NCI-H510A treated with DMSO at 0.1 percent for 48 hours (cell line): ENCODE results near the gene EDC3.
A peak's percentile ranks its signal among the peaks of the same experiment; 100 is the strongest.

Source experiments
- DNase-seq: peaks from one replicate; lab custom pipeline; 2025; lab: John Stamatoyannopoulos, UW

The EDC3 gene

DNA sequence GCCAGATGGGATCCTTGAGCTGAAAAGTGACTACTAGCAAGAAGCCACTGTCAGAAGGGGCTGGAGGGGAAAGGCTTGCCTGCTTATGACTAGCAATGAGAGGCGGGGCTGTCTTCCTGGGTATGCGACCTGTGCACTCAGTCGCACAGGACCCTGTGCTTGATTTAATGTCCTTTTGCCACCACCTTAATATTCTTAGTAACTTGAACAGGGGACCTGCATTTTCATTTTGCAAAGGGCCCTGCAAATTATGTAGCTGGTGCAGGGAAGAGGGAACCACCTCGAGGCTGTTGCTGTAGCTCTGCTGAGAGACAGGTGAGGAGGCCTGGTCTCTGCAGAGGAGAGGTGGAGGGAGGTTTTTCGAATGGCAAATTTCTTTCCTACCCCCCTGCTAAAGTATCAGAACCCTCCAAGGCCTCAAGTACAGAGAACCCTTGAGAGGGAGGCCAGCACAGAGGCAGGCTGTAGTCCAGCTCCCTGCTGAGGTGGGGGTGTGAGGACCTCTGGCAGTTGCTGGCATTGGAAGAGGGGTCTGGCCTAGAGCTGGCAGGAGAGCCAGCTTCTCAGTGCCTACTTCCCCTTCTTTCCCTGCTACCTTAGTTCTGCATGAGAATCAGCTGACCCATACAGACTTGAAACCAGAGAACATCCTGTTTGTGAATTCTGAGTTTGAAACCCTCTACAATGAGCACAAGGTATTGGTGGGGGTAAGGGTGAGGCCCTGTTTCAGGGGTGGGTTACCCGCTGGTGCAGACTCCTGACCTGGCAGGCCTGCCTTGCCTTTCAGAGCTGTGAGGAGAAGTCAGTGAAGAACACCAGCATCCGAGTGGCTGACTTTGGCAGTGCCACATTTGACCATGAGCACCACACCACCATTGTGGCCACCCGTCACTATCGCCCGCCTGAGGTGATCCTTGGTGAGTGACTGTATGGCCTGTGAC is 68.8 kb downstream of the EDC3 start:
- DNase-seq: no peak

DNA sequence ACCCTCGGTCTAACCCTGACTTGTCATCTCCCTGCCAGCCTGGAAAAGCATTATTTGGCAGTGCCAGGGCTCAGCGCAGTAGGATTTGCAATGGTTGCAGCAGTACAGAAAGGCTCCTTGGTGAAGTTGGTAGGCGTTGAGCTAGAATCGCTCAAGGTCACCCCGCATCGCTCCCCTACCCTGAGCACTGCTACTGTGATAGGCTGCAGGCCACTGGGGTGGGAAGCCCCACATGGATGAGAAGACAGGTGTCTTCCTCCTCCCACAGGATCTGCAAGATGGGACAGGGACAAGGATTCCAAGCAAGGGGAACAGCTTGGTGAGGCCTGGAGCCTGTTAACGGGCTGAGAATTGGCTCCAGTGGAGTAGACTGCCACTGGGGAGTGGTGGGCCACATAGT is 69.5 kb downstream of the EDC3 start:
- no peak for DNase-seq

DNA sequence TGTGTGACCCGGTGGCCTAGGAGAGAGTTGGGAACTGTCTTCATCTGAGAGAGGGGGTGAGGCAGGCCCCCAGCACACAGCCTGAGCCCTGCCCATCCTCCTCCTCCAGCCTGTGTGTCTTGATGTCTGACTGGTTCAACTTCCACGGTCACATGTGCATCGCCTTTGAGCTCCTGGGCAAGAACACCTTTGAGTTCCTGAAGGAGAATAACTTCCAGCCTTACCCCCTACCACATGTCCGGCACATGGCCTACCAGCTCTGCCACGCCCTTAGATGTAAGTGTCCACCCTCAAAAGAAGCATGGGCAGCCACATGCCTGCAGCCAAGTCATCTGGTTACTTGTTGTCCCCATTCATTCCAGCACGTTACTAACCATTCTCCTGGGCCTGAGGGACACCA is 70.1 kb downstream of the EDC3 start:
- DNase-seq: no peak

DNA sequence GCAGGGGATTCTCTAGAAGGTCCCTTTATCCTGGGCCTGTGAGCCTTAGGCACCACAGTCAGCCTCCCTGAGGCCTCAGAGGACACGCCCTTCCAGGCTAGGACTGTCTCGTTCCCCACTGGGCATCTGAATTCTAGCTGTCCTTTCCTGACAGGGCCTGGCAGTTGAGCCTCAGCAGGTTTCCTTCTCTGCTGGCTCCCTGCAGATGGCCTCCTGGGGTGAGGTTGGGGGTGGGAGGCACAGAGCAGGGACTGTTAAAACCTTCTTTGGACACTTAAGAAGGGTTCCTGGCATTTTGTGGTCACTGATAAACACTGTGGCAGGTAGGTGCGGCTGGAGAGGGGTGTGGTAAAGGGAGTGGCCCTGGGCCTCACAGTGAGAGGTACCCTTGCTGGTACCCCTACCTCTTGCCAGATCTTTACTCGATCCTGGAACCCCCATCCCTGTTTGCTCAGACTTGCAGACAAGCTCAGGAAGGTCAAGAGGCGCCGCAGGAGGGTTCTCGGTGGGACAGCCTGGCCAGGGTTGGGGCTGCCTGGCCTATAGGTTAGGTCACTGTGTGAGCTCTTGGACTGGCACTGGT is 71.7 kb downstream of the EDC3 start:
- no peak for DNase-seq

DNA sequence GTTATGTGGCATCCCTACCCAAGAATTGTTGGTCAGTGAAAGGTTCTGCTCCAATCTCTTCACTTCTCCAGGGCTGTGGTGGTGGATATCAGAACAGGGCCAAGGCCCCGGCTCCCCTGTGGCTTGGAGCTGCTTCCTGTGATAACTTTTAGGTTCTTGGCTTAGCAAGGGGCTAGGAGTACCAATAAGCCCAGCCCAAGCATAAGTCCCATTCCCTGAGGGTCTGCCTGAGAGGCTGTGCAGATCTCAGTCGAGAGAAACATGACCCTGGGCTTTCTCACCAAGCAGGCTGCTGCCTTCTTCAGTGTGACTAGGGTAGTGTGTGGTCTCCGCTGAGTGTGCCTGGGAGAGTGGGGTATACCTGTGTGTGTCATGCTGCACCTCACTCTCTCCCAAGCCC is 73.1 kb downstream of the EDC3 start:
- no peak for DNase-seq

DNA sequence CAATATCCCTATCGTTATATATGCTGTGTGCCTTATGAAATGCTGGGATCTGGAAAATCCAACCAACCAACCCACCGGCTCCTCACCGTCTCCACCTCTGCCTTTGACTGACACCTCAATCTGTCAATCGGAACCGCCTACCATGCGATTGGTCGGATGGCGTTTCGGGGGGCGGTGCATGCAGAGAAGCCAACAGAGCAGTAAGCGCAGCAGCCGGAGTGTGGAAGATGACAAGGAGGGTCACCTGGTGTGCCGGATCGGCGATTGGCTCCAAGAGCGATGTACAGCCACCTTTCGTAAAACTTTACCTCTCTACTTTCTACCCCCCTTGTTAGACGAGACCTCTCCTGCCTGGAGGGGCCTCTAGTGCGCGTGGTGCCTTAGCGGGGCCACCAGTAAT is 73.9 kb downstream of the EDC3 start:
- DNase-seq: no peak

DNA sequence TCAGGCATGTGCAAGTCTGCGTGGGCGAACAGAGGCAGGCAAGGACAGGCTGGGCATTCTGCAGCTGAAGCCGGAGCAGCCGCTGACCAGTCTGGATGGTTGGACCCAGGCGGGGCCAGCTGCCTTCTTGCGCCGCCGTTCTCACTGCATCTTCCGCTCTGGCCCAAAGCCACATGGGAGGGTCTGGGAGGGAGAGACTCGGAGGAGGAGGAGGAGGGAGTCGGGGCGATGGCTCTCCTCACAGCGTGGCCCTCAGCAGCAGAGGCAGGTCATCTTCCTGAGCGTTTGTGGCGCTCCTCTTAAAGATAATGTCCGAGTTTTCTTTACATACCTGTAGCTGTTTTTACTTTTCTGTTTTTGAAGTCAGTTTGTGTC is 74.3 kb downstream of the EDC3 start:
- DNase-seq: no peak

DNA sequence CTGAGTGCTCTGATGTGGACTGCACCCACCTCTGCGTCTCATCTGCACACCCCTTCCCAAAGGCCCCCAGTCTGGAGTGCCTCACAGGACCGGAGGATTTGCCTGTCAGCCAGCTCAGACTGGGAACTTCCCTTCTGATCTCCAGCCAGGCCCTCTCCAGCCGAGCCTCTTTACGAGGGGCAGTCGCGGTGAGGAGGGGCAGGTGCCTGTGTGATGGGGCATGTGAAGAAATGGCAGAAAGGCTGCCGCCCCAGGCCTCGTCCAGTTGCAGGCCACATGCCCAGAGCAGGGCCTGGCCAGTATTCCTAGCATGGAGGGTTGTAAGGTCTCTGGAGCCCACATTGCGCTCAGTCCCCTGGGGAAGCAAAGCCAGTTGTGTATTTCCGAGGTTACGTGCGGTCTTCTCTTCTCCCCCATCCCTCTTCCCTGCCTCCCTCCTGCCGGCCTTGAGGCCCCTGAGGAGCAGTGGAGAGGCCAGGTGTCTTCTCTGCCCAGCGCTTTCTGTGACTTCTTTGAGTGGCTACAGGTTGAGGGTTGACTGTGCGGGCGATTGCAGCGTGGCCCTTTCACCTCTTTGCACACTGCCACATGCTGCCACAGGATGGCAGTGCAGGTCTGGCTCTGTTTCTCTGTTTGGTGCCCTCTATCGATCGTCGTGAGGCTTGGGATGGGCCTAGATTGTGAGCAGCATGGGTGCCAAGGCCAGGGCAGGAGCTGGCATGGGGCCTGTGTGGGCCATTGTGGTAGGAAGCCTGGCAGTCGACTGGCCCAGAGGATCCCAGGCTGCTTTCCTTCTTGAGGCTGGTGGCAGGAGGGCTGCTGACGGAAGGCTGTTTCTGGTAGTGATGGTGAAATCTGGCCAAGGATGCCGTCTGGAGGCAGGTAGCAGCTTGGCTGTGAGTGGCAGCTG is 74.9 kb downstream of the EDC3 start:
- DNase-seq: peak; percentile 73

DNA sequence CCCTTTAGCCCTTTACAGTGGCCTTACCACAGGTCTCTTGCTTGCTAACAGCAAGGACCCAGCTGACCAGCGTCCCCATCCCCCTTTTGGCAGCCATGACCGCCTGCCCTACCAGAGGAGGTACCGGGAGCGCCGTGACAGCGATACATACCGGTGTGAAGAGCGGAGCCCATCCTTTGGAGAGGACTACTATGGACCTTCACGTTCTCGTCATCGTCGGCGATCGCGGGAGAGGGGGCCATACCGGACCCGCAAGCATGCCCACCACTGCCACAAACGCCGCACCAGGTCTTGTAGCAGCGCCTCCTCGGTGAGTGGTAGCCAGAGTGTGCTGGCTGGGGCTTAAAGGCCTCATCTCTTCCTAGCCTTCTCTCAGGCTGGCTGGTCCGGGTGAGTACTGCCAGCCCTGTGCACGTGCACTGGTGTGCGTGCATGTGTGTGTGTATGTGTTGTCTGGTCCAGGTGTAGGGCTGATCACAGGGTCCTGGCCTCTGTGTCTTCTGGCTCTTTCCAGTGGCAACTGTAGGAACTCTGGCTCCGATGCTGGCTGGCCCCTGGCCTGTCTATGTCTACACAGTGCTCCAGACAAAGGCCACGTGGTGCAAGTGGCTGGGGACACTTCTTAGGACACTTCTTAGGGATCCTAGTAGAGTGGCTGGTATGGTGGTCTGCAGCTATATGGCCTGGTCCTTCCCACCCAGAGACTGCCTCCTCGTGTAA is 75.7 kb downstream of the EDC3 start:
- no peak for DNase-seq

DNA sequence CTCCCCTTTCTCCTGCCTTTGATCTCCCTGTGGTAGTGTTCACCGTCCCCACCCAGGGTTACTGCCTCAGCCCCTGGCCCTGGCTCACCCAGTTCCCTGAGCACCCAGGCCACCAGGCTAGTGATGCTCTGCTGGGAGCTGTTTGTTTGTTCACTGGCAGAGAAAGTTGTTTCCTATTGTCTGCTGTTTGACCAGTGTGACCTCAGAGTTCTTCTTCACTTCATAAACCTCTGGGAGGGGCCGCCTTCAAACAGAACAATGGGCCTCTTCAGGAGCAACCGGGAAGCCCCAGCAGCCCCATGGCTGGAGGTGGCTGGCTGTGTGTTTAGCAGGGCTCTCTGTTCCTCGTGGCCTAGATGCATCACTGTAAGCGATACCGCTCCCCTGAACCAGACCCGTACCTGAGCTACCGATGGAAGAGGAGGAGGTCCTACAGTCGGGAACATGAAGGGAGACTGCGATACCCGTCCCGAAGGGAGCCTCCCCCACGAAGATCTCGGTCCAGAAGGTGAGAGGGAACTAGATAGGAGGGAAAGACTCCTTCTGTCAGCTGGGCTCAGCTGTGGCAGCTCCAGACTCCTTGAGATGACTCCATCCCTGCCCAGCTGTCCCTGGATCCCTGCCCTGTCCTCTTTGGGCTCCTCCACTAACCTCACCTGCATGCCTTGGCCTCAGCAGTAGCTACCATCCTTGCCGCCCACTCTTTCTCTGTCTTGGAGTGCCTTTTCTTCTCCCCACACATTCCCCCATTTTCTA is 76.8 kb downstream of the EDC3 start:
- no peak for DNase-seq

DNA sequence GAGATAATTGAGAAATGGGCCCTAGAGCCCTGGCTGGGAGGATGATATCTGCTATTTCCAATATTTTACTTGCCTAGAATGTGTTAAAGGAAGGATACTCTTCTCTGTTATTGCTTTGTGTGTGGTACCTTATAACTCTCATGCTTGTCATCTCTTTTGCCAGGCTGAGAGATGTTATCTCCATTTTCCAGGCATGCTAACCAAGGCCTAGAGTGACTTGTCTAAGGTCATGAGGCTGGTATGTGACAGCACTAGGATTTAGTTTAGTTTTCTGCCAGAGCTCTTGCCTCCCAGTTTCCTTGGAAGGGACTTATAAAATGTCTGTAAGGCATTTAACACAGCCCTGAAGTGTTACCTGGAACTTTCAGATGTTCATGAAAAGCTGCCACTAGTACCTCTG is 78.8 kb downstream of the EDC3 start:
- no peak for DNase-seq

DNA sequence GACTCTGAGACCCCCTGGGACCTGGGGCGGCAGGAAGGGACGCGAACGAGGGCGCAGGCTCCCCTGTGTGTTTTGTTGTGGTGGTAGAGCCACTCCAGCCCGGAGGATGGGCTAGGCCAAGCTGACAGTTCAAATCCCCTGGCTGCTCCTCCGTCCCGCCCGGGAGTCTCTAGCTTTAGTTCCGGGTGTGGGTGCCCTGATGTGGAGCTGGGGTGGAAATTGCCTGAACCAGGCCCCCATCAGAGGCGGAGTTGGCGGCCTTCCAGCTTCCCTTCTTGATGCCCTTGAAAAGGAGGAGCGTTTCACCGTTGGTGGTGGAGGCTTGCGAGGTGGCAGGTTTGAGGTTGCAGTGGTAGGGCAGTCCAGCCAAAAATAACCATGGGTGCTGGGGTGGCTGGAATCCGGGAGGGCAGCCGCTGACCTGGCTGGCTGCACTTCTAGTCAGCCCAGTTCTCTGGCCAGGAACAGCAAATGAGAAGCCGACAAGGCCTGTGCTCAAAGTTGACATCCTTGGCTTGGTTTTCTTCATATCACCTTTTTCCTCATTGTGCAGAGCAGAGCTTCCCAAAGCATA is 79.4 kb downstream of the EDC3 start:
- no peak for DNase-seq

DNA sequence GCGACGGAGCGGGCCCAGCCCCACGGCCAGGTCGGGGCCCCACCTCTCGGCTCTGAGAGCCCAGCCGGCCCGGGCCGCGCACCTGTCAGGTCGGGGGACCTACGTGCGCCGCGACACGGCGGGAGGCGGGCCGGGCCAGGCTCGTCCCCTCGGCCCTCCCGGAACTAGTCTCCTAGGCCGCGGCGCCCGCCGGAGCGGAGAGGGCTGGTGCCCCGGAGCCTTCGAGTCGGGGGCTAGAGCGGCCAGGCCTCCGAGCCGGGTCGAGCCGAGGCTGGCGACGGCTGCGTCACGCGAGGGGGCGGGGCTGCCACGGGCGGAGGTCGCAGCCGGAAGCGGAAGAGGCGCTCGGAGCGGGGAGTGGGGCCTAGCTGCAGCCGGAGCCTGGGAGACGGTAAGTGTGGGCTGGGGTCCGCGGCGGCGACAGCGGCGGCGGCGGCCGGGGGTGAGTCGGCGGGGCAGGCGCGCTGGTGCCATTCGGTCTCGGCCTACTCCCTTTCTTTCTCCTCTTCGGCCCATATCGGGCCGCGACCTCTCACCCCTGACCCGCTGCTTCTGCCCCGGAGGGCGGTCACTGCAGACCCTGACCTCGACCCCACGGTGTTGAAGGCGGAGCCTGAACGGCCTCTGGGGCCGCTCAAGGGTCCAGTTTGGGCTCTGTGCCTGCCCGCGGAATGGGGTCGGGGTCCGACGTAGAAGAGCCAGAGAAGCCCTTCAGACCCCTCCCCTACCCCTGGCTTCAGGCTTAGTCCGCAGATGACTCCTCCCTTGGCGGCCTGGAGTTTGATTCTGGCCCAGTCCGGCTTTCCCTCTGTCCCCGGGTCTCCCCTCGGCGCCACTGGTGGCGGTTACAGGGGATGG is 80.1 kb downstream of the EDC3 start, which contains the start of gene CLK3:
TSS of gene CLK3 (plus strand) at position 329 of the 858 bp plus-strand sequence. CDS start 3,361 bp downstream, outside the sequence.
- DNase-seq: peak; percentile 86

DNA sequence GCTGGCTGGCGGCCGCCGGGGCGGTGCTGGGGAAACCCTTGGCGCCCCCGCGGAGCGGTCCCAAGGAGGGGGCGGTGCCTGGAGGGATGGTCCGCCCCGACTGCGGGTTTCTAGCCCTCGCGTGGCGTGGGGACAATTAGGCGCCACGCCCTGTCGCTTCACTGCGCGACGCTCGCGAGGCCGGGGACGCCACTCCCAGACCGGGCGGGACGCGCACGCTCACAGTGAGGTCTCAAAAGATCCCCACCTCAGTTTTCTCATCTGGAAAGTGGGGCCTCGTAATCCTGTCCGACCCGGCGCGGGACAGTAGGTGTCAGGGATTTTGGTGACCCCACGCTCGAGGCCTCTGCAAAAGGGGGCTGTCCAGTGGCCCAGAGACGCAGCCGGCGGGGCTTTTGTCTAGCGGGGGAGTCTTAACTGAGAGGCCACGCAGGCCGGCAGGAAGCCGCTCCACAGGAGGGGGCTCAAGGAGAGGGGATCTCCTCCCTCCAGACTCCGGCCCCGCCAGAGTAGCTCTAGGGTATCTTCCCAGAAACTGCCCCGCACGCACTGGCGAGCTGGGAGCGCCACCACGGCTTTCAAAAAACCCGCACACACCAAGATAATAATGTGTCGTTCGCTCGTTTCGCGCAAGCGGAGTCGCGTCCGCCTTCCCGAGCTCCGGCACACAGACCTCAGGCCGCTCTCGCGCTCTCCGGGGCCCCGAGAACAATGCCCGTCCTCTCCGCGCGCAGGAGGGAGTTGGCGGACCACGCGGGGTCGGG is 80.9 kb downstream of the EDC3 start:
- no peak for DNase-seq

DNA sequence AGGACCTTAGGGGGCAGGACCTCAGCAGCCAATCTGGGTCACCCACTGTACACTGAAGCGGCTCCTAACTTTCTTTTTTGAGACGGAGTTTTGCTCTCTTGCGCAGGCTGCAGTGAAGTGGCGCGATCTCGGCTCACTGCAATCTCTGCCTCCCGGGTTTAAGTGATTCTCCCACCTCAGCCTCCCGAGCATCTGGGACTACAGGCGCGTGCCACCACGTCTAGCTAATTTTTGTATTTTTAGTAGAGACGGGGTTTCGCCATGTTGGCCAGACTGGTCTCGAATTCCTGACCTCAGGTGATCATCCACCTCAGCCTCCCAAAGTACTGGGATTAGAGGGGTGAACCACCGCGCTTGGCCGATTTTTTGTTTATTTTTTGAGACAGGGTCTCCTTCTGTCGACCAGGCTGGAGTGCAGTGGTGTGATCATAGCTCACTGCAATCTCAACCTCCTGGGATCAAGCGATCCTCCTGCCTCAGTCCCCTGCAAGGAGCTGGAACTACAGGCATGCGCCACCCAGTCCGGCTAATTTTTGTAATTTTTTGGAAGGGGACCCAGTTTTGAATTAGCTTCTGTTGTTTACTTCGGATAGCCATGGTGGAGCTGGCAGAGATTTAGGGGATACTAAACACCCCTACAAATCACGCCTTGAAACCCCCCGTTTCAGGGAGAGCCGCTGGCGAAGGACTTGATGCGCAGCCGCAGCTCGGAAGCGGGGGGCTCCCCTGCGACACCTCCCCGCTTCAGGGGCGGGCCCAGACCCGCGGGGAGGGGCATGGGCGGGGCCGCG is 81.7 kb downstream of the EDC3 start:
- no peak for DNase-seq

DNA sequence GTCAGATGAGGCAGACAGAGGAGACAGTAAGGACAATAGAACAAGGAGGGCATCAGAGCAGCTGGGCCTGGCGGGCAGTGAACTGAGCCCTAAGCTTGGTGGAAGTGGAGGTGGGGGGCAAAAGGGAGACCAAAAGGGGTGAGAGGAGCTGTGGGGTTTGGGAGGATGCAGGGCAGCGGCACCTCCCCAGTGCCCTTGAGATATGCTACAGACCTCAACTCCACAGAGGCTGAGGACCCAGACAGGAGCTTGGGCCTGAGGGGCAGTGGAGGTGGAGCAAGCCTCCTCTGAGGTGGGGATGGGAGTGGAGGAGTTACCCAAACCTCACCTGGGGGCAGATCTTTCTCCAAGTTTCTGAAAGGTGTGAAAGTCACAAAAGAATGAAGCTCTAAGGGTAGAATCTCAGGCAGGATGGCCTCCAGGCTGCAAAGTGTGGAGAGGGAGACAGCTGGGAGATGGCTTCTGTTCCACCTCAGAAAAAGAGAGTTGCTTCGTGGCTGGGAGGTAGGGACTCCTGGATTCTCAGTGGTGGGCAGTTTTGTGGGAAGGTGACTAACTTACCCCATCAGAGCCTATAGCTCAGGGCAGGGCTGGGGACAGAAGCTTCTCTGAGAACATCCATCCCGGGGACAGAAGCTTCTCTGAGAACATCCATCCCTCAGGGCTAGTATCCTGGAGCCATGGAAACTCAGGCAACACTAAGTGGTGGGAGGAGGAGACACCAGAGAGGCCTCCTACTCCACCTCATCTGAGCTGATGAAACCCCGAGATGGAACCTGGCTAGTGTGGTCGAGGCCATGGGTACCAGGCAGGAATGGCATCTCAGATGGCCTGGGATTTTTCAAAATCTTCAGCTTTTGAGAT is 82.5 kb downstream of the EDC3 start:
- DNase-seq: no peak

DNA sequence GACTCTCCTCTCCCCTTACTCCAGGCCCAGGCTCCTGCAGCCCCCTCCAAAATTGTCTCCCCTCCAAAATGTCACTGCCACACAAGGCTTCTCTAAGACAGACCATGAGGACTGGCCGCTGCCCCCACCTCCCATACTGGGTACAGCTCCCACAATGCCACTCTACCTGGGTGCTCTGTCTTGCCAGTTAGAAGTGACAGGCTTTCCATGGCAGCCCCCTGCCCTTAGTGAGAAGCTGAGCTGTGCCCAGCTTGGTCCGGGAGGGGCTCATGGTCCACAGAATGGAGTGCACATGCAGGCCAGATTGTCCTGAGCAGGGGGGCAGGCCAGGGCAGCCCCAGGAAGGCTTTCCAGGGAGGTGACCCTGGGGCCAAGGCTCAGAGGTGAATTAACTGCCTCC is 83.1 kb downstream of the EDC3 start:
- no peak for DNase-seq
